ENCODE measurements around the gene MTA1.

Gene MTA1

DNA sequence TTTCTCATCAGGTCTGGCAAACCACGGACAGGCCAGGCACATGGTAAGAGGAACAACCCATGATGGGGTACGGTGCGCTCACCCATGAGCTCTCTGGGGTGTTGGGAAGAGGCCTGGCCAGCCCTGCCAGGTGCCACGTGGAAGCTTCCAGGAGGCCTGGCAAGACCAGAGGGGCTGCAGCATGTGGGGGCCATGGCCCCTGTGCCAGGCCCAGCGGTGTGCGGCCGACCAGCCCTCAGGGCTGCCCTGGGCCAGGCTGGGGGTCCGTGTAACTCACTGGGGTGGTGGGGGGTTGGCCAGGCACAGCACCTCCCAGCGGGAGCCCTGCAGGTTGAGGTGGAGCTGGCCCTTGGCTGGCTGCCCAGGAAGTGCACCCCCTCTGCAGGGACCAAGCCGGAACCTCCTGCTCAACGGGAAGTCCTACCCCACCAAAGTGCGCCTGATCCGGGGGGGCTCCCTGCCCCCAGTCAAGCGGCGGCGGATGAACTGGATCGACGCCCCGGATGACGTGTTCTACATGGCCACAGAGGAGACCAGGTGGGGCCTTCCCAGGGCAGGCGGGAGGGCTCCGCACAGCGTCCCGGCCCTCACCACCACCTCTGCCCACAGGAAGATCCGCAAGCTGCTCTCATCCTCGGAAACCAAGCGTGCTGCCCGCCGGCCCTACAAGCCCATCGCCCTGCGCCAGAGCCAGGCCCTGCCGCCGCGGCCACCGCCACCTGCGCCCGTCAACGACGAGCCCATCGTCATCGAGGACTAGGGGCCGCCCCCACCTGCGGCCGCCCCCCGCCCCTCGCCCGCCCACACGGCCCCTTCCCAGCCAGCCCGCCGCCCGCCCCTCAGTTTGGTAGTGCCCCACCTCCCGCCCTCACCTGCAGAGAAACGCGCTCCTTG lies 50.1 kb downstream of the MTA1 start:
- FAIRE-seq (no peak), DNase-seq (ENCODE audit: insufficient read length, low spot score) (no peak)
- TF ChIP-seq POLR2A (IDR thresholded peaks at IDR 0.05; ENCODE audit: low read depth, low read length) = no peak

DNA sequence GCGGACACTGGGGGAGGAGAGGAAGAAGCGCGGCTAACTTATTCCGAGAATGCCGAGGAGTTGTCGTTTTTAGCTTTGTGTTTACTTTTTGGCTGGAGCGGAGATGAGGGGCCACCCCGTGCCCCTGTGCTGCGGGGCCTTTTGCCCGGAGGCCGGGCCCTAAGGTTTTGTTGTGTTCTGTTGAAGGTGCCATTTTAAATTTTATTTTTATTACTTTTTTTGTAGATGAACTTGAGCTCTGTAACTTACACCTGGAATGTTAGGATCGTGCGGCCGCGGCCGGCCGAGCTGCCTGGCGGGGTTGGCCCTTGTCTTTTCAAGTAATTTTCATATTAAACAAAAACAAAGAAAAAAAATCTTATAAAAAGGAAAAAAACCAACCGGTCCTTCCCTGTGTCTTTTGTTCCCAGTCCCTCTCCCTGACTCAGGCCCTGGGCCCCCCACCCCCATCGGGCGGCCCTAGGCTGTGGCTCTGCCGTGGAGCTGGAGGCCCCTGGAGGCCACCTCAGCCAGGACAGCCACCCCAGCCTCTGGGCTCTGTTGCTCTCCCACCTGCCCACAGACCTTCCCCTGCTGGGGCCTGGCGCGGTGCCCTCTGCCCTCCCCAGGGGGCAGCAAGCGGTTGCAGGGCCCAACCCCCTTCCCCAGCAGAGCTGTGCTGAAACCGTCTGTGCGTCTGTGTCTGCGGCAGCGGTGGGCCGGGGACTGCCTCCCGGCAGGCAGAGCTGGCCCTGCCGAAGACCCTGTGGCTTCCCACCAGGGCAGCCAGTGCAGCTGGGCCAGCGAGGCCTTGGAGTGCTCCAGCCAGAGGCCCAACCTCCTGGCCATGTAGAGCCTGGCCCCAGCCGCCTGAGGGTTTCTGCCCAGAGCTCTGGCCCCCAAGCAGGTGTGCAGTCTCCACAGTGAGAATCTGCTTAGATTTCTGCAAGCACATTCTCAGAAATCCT lies 51.0 kb downstream of the MTA1 start:
- no peak for TF ChIP-seq POLR2A (IDR thresholded peaks at IDR 0.05; ENCODE audit: low read depth, low read length)
- DNase-seq (ENCODE audit: insufficient read length, low spot score) = no peak
- FAIRE-seq = no peak

DNA sequence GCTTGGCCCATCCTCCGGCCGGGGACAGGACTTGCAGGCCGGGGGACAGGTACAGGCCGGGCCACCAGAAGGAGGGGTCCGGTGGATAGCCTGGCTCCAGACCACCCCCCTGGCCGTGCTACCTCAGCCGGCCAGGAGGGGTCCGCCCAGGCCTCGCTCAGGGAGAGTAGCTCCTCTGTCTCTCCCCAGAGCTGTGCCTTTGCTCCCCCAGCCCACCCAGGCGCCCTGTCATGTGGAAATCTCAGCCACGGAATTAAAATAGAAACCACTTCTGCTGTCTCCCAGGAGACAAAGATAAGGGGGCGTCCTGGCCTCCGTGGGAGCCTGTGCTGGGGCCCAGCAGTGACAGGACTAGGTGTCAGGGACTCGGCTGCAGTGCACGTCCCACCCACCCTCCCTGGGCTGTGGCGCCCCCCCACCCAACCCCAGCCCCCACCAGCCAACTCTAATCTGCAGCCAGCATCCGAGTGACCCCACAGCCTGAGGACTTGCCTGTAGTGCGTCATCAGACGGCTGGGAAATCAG lies 51.7 kb downstream of the MTA1 start:
- no peak for TF ChIP-seq POLR2A (IDR thresholded peaks at IDR 0.05; ENCODE audit: low read depth, low read length)
- no peak for FAIRE-seq
- DNase-seq (ENCODE audit: insufficient read length, low spot score) = no peak

DNA sequence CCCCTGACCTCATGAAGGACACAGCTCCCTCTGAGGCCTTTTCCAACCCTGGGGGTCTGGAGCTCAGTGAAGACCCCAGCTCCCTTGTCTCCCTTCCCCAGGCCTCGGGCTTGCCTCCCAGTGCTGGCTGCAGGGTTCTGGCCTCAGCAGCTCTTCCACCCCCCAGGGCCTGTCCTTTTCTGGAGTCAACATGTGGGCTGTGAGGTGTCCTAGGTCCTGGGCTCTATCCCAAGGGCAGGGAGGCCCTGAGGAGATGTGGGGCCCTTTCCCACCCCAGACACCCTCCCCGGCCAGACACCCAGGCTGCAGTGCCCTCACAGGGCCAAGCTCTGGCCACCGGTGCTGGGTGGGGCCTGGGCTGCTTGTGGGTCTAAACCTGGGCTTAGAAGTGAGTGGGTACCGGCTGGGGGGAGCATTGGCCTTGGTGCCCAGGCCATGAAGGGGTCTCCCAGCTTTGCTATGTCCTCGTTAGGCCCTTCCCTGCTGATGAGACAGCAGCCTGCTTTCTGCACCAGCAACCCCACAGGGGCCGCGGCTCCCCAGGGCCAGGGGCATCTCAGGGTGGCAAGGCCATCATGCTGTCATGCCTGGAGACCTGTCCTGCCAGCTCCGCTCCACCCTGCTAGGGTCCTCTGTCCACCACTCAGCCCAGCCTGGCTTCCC lies 52.3 kb downstream of the MTA1 start:
- DNase-seq (ENCODE audit: insufficient read length, low spot score) (no peak), FAIRE-seq (no peak)
- TF ChIP-seq POLR2A (IDR thresholded peaks at IDR 0.05; ENCODE audit: low read depth, low read length) = no peak

DNA sequence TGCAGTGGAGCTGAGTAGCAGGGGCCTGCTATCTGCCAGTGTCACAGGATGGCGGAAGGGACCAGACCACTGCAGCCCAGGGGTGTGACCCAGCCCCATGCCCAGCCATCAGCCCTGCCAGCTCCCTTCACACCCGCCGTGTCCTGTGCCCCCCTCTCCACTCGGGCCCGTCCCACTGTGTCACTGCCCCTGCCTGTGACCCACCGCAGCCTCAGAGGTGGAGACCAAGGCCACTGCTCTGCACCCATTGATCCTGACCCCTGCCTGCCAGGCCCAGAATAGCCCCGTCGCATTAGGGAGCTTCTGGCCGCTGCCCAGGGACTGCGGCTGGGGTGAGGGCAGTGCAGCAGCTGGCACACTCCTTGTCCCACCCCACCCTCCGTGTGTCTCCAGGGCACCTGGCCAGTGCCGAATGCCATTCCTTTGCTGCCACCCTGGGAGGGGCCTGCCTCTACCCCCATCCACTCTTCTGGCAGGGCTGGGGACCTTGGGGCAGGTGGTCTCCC lies 52.9 kb downstream of the MTA1 start:
- FAIRE-seq = no peak
- no peak for DNase-seq (ENCODE audit: insufficient read length, low spot score)
- no peak for TF ChIP-seq POLR2A (IDR thresholded peaks at IDR 0.05; ENCODE audit: low read depth, low read length)

DNA sequence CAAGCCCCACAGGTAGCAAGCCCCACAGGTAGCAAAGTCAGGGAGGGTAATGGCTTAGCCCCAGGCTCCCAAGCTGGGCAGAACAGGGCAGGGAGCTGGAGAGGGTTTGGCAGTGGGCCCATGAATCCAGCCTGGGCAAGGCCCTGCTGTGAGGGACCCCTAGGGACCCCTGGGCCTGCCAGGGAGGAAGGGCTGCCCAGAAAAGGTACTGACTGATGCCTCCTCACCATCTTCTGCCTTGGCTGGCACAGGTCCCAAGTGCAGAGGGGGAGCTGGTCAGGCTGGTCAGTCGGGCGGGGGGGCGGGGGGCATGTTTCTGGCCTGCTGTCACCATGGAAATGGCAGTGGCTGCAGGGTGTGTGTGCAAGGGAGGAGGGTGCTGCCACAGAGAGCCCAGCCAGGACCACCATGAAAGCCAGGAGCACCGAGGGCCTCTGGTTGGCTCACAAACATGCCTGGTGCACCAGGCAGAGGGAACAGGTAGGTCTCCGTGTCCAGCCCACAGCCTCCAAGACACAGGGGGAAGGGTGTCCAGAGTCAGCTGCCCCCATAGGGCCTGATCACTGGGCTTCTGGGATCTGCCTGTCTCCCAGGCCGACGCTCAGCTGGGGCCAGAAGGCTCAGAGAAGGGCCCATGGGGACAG lies 53.5 kb downstream of the MTA1 start:
- DNase-seq (ENCODE audit: insufficient read length, low spot score) (peak; percentile 72), FAIRE-seq (no peak)
- no peak for TF ChIP-seq POLR2A (IDR thresholded peaks at IDR 0.05; ENCODE audit: low read depth, low read length)

DNA sequence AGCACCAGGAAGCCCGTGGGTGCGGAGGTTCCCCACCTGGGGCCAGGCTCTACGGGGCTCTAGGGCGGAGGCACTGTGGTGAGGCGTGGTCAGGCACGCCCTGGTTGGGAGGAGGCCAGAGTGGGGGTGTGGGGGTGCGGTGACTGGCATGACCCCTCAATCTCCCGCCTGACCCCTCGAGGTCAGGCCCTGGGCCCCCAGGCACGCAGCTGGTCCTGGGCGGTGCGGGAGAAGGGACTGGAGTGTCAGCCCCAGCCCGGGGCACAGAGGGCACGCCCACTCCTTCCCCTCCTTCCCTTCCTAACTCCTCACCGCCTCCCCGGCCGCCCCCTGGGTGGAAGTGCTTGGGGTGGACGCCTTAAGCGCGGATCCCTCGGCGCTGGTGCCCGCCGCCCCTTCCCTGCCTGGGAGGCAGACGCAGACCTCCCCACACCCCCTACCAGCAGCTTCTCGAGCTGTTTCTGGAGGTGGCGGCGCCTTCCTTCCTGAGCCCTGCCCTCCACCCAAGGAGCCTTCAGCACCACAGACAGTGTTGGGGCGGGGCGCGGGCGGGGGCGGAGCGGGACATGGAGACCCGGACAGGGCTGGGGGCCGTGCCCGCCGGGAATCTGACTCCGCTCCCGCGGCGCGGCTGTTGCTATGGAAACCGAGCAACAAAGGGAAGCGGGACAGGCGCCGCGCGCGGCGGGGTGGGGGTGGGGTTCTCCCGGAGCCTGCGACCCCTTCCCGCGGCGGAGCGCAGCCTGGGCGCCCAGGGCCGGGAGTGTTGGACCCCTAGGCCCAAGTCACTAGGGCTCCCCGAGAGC lies 54.3 kb downstream of the MTA1 start:
- FAIRE-seq (peak; percentile 55), DNase-seq (ENCODE audit: insufficient read length, low spot score) (peak; percentile 99)
- no peak for TF ChIP-seq POLR2A (IDR thresholded peaks at IDR 0.05; ENCODE audit: low read depth, low read length)

DNA sequence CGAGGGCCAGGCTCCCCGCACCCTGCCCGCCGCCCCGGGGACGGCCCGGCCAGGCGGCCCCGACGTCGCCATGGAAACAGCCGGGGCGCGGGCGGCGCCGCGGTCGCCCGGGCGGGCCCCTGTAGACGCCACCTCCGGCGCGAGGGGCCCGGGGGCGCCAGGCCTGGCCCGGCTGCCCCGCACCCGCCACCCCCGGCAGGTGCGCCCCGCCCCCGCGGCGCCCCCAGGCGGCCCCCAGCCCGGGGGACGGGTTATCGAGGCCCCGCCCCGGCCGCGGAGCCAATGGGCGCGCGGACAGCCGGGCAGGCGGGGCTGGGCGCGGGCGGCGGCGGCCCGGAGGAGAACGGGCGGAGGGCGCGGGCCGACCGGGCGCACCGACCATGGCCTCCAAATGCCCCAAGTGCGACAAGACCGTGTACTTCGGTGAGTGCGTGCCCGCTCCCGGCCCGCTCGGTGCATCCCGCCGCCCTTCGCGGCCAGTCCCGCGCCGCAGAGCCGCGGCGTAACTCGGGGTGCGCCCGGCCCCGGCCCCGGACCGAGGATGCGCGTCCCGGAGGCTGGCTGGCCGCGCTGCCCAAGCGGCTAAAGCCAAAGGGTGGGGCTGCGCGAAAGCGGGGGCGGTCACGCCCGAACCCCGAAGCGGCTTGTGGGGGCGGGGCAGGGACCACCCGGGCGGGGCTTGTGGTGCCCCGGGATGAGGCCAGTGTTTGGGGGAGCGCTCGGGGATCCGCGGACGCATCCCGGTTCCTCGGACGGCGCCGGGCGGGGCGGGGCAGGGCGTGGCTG lies 55.0 kb downstream of the MTA1 start, which contains the start of gene CRIP2:
CRIP2 (plus strand) TSS at position 339 of the 786 bp plus-strand sequence; CDS start at position 381, 42 bp downstream.
- DNase-seq (ENCODE audit: insufficient read length, low spot score) (peak; percentile 84), FAIRE-seq (no peak)
- peak; percentile 55 for TF ChIP-seq POLR2A (IDR thresholded peaks at IDR 0.05; ENCODE audit: low read depth, low read length)

DNA sequence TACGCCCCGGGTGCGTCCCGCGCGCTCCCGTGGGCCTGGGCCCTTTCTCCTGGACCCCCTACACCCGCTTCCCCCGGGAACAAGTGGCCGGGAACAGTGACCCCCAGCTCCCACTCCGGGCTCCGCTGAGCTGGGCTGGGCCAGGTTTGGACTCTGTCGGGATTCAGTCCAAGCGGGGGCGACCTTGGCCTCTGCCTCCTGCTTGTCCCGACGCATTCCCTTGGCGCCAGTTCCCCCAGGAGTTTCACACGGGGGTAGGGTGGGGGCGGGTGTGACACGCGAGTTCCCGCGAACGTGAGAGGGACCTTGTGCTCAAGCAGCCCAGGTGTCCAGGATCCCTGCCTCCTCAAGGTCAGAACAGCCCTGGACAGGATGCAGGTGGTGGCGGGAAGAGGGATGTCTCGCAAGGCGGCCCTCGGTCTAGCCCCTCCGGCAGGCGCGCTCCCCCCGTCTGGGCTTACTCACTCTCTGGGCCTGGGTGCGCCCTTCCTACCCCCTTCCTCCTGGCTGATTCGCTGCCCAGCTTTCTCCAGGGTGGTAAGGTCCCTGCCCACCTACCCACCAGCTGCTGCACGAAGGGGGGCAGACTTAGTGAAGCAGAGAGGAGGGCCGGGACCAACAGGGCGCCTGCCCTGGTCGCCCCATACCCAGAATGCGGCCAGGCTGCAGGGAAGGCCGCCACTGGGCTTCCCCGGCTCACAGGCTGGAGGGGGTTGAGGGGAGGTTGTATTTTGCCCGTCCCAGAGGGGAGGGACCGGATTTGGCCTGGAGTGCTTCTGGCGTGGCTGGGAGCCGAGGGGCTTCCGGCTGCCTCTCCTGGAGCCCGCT lies 55.9 kb downstream of the MTA1 start:
- FAIRE-seq (no peak), DNase-seq (ENCODE audit: insufficient read length, low spot score) (peak; percentile 73)
- no peak for TF ChIP-seq POLR2A (IDR thresholded peaks at IDR 0.05; ENCODE audit: low read depth, low read length)

DNA sequence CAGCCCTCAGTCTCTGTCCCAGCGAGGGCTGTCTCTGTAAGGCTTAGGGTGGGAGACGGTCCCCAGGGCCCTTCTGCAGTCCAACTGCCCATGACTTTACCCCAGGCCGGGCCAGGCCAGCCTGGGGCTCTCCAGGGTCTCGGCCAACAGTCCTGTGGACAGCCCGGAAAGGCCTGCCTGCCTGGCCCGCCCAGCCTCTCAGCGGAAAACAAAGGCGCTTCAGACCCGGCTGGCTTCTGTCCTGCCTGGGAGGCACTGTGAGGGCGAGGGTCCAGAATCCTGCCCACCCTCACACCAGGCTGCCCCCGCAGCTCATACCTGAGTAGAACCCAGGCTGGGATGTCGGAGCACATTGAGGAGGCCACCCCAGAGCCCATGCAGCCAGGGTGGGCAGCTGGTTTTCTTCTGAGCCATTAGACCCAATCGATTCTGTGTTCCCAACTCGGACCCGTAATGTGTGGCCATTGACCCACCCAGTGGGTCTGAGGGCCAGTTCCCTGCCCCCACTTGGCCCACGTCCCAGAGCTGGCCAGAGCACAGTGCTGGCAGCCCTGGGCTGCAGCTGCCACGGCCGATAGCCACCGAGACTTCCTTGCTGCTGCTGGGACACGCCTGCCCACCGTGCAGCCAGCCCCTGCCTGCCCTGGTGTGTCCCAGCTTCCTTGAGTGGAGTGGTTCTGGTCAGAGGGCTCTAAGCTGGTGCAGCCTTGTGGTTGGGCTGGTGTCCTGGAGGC lies 56.6 kb downstream of the MTA1 start:
- no peak for FAIRE-seq

More for the DNA sequence above, 56.6 kb downstream of the MTA1 start:
- no peak for TF ChIP-seq POLR2A (IDR thresholded peaks at IDR 0.05; ENCODE audit: low read depth, low read length)
- DNase-seq (ENCODE audit: insufficient read length, low spot score) = no peak
